GM18951 (cell line): ENCODE results near the gene CCDC201.
"Not testable (repeated sequence)": the region's sequence is repeated elsewhere in the genome, so short reads cannot be mapped to it uniquely, and the experiment has no call there.

Experiments used
- POLR2A ChIP-seq: IDR thresholded peaks from 4 replicates; pipeline ENCODE4 v1.6.1; 2011; ENCODE audit warnings: mild to moderate bottlenecking; ENCODE audit not compliant: insufficient read length, insufficient read depth; ENCODE audit errors: extremely low read depth
- in situ Hi-C: fragments of 300-500 bp; cut with MboI; formaldehyde crosslinking; loops from one replicate; pipeline ENCODE4 v1.12.0; 2022; ENCODE audit warnings: low sequenced_read_pairs, mixed read lengths, inconsistent platforms; ENCODE audit not compliant: unreplicated experiment

The CCDC201 gene

GRCh38 chr7:45827731-45828130, 45.2 kb downstream of the CCDC201 start:
- in situ Hi-C loops, result not testable (repeated sequence)

- in situ Hi-C loops, result not testable (repeated sequence)
Observed at GRCh38 chr7:45826550-45826949, 46.3 kb downstream of the CCDC201 start.

GRCh38 chr7:45818763-45819162, 54.1 kb downstream of the CCDC201 start:
- in situ Hi-C loops, result not testable (repeated sequence)

GRCh38 chr7:45817913-45818312, 55.0 kb downstream of the CCDC201 start:
- in situ Hi-C loops, result not testable (repeated sequence)

DNA sequence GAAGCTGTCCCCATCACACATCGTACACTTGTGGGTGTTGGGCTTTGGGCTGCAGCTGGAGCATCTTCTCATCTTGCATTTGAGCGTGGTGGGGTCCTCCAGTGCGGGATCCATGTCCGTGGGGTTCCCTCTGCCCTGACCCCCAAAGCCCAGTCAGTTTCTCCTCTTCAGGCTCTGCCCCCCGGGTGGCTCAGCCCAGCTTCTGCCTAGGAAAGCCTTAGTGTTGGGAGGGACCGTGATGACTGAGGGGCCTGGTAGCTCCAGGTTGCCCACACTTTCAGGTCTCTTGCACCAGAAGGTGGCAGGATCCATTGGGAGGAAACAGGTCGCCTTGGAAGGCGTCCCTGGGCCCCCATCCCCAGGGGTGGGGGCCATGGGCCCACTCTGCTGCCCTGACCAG, 55.9 kb downstream of the CCDC201 start:
- in situ Hi-C loops, result not testable (repeated sequence)

- in situ Hi-C loops, result not testable (repeated sequence)
Observed at GRCh38 chr7:45814216-45815118, 58.4 kb downstream of the CCDC201 start.

GRCh38 chr7:45813771-45814170, 59.1 kb downstream of the CCDC201 start:
- in situ Hi-C loops, result not testable (repeated sequence)

DNA sequence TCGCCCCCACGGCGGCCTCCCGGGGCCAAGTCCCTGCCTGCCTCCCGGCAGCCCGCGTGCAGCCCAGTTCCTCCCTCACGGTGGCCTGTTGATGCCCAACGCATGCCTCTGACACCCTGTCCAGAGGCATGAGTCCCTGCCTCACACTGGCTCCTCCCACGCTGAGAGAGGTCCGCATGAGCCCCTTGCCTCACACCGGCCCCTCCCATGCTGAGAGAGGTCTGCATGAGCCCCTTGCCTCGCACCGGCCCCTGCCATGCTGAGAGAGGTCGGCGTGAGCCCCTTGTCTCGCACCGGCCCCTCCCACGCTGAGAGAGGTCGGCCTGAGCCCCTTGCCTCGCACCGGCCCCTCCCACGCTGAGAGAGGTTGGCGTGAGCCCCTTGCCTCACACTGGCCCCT, 59.9 kb downstream of the CCDC201 start:
- in situ Hi-C loops, result no loop called here
- no peak for TF ChIP-seq POLR2A

DNA sequence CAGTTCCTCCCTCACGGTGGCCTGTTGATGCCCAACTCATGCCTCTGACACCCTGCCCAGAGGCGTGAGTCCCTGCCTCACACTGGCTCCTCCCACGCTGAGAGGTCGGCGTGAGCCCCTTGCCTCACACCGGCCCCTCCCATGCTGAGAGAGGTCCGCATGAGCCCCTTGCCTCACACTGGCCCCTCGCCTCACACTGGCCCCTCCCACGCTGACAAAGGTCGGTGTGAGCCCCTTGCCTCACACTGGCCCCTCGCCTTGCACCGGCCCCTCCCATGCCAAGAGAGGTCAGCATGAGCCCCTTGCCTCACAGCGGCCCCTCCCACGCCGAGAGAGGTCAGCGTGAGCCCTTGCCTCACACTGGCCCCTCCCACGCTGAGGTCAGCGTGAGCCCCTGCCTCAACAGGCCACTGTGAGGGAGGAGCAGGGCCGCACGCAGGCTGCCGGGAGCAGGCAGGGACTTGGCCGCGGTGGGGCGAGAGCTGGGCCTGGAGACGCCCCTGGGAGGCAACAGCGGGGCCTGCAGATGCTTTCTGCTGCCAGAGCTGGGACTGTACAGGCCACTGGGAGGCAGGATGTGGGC, 61.1 kb downstream of the CCDC201 start:
- in situ Hi-C loops, result not testable (repeated sequence)

GRCh38 chr7:45810451-45811005, 62.4 kb downstream of the CCDC201 start:
- in situ Hi-C loops, result not testable (repeated sequence)
